Aorta (tissue), 5 donors: Measurements from ENCODE around the gene ADPRH. TPM values are rescaled to one million over a fixed set of nuclear protein-coding genes. Genes with fewer than 3 reads are reported as not detected.
"Not testable (repeated sequence)": the region's sequence is repeated elsewhere in the genome, so short reads cannot be mapped to it uniquely, and the experiment has no call there.

Experiments used
- ATAC-seq: fragments of 200-7000 bp; cut with Tn5 transposase; one replicate; pipeline ENCODE4 v1.9.1; 2022; ENCODE audit warnings: moderate library complexity; ENCODE audit not compliant: low FRiP score
- DNase-seq, 2 donors: peaks; one replicate each; pipeline ENCODE4 v3.0.0-alpha.2; 2020
- H3K27ac ChIP-seq, 2 donors: one replicate each; pipeline ENCODE4 v1.5.1; 2013; ENCODE audit warnings: low read length in 2 of 2, mild to moderate bottlenecking in 2 of 2, moderate library complexity in 2 of 2, control low read depth in 1 of 2, inconsistent platforms in 1 of 2, low read depth in 1 of 2
- H3K27me3 ChIP-seq, 2 donors: one replicate each; pipeline ENCODE4 v1.6.1; 2013; ENCODE audit warnings: control low read depth in 1 of 2, low read length in 1 of 2, mild to moderate bottlenecking in 1 of 2, moderate library complexity in 1 of 2; ENCODE audit not compliant: insufficient read depth in 2 of 2, control insufficient read depth in 1 of 2
- H3K36me3 ChIP-seq, 2 donors: one replicate each; pipeline ENCODE4 v1.6.1; 2013; ENCODE audit warnings: control low read depth in 1 of 2, low read length in 1 of 2, mild to moderate bottlenecking in 1 of 2; ENCODE audit not compliant: insufficient read depth in 2 of 2, control insufficient read depth in 1 of 2
- H3K4me1 ChIP-seq, 2 donors: one replicate each; pipeline ENCODE4 v1.6.1; 2013; ENCODE audit warnings: low read length in 2 of 2, control low read depth in 1 of 2, mild to moderate bottlenecking in 1 of 2, moderate library complexity in 1 of 2; ENCODE audit not compliant: insufficient read depth in 2 of 2, control insufficient read depth in 1 of 2
- H3K4me3 ChIP-seq, 2 donors: one replicate each; pipeline ENCODE4 v1.5.1; 2013; ENCODE audit warnings: low read length in 2 of 2, control low read depth in 1 of 2, mild to moderate bottlenecking in 1 of 2
- H3K9me3 ChIP-seq: one replicate; pipeline ENCODE4 v1.6.1; 2013; ENCODE audit warnings: mild to moderate bottlenecking, low read length; ENCODE audit not compliant: control insufficient read depth
- WGBS, 2 donors: extraction: QIAGEN DNeasy Blood & Tissue Kit; methylation state at CpG; one replicate each; pipeline ENCODE4 v1.1.7; 2013; 5-methylcytosine and 5-hydroxymethylcytosine counted together
- intact Hi-C, 2 donors: fragments of 100-400 bp; cut with DNase I; formaldehyde crosslinking; loops; one replicate each; pipeline versions ENCODE4 v1.14.2 to v1.15.0; 2022
- polyA plus RNA-seq, 2 donors: library from polyadenylated mRNA; stranded (reverse); fragments of 200-250 nt; gene quantifications; one replicate each; pipeline ENCODE4 v1.2.3, GENCODE V29; 2013
- total RNA-seq, 2 donors: library from RNA; stranded (reverse); fragmentation: NEBNext Ultra II Directional; extraction: Animal tissue kit (Norgen Biotek cat#: 25700); gene quantifications; one replicate each; pipeline ENCODE4 v1.2.1, GENCODE V29; 2021
- donor health status: healthy with polysubstance abuse.
- donor health status: Bipolar disorder and iron deficiency.
- donor health status: DM: no; HTN: no; CAD: no.
- donor health status: DM: no; HTN: no; CAD: no.
- donor health status: DM: yes; HTN: yes; CAD: no.

ADPRH gene
- total and polyA plus RNA-seq, 4 donors = 5.6 to 13.9 (median 10.5) TPM

GRCh38 chr3:119555929-119556328 is 23.4 kb upstream of the ADPRH start:
- 95 to 98% methylated on average over 1 of the region's 1 CpG for WGBS, 2 donors
- no peaks in the 10 kb centered on the region for H3K9me3 ChIP-seq
- no peaks in the 10 kb centered on the region for H3K27me3 ChIP-seq
- H3K27ac ChIP-seq = no peak overlapping the region
- DNase-seq = no peak
- H3K4me3 ChIP-seq = no peak overlapping the region
- H3K4me1 ChIP-seq = no peaks in the 10 kb centered on the region
- no peaks in the 10 kb centered on the region for H3K36me3 ChIP-seq
- intact Hi-C loops = no loop called here
- ATAC-seq = no peak

DNA sequence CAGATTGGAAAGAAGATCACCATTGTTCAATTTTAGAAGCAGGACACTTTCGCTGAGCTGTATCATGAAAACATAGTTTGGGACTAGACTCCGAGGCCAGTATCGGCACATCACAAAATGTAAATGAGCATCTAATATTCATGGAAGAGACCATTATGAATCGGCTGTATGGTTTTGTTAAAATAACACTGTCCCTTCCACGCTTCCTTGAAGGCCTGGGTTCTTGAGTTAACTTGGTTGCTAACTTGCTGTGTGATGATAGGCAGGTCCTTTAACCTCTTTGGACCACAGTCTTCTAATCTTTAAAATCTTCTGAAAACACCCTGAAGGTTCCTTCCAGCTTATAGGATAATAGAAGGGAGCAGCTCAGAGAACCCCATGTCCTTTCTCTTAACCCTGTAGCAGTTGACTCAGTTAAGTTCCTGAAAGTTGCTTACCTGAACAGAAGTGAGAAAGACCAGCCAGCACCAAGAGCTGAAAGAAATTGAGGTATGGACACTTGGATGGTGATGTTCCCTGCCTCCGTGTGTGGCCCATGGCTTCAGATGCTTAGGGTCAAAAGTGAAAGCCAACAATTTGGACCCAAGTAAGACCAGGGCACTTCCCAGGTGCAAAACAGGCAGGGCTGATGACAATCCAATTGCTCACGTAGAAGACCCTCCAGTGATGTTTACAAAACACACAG is 22.0 kb upstream of the ADPRH start:
- intact Hi-C loops = no loop called here
- H3K27ac ChIP-seq = no peak overlapping the region
- 90% methylated on average over 7 of the region's 7 CpGs for WGBS, 2 donors
- ATAC-seq (no peak), DNase-seq (no peak)
- no peaks in the 10 kb centered on the region for H3K27me3 ChIP-seq
- no peaks in the 10 kb centered on the region for H3K36me3 ChIP-seq
- H3K4me3 ChIP-seq = no peak overlapping the region
- no peaks in the 10 kb centered on the region for H3K4me1 ChIP-seq
- H3K9me3 ChIP-seq = no peaks in the 10 kb centered on the region

DNA sequence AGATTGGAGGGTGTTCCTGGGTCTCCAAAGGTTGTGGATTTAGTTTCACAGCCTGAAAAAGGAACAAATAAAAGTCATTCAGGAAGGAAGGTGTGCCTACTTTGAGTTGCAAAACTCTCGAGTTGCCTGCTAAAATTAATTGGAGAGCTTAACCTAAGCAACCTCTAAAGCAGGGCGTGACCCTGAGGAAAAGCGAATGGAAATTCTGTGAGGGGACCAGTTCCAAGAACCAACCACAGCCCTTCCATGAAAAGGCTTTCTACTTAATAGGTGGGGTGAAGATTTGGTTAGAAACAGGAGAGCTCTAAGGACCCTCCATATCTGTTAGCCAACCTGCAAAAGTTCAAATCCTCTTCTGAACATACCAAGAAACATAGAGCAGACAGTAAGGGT is 21.4 kb upstream of the ADPRH start:
- Histone ChIP-seq H3K9me3 (no peaks in the 10 kb centered on the region), H3K4me1 (no peaks in the 10 kb centered on the region), H3K4me3 (no peak overlapping the region), H3K27me3 (no peaks in the 10 kb centered on the region), H3K27ac (no peak overlapping the region), H3K36me3 (no peaks in the 10 kb centered on the region)
- WGBS, 2 donors = 80 to 81% methylated on average over 3 of the region's 3 CpGs
- ATAC-seq (no peak), DNase-seq (no peak)
- intact Hi-C loops = no loop called here

DNA sequence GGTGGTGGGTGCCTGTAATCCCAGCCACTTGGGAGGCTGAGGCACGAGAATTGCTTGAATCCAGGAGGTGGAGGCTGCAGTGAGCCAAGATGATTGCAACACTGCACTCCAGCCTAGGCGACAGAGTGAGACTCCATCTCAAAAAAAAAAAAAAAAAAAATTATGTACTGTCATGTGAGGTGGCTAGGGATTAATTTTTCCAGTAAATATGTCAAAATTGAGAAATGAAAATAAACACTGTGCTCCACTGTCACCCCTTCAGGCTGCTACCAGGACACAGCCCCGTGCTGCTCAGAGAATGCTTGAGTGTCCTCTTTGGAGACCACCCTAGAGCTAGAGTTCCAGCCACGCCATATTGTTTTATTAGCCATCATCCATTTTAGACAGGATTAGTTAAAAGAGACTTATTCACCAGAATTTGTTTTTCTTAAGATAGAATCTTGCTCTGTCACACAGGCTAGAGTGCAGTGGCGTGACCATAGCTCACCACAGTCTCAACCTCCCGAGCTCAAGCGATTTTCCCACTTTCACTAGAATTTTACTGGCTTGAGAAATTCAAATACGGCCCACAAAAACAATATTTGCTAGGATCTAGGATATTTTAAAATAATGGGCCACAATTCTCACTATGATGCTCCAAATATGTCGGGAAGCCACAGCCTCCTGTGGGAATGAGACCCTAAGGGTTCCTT is 20.5 kb upstream of the ADPRH start:
- intact Hi-C loops = no loop called here
- WGBS, 2 donors = 85 to 88% methylated on average over 9 of the region's 9 CpGs
- Histone ChIP-seq H3K27ac (no peak overlapping the region), H3K9me3 (no peaks in the 10 kb centered on the region), H3K4me1 (no peaks in the 10 kb centered on the region), H3K4me3 (no peak overlapping the region), H3K36me3 (no peaks in the 10 kb centered on the region), H3K27me3 (no peaks in the 10 kb centered on the region)
- ATAC-seq = no peak
- no peak for DNase-seq

DNA sequence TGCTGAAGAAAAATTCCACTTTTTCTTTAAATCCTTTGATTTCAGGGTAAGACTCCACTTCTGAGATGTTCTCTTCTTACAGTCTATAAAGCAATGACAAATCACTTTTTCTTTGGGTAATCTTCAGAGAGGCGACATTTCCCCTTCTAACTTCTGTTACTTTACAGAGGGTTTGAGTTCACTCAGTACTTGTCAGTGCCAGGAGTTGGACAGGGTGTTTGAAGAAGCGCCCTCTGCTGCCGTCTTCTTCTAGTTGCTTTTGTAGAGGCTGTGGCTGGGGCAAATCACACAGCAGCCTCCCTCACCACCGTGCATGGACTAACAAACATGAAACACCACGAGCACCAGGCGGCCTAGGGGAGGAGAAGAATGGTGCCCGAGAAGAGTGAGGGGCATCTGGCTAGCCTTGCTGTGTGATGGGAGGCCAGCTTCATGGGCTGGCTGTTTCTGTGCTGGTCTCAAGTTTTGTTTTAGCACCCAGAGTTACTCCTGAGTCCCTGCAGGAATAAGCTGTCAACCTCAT is 19.8 kb upstream of the ADPRH start, which contains the start of gene CD80:
Gene CD80, minus strand, starts transcription at position 174 of the 523 bp plus-strand sequence. CDS start 1,886 bp downstream, outside the sequence.
- peak in 1 of 2 donors; percentile 78 for DNase-seq
- no peaks in the 10 kb centered on the region for H3K4me1 ChIP-seq
- no peaks in the 10 kb centered on the region for H3K27me3 ChIP-seq
- intact Hi-C loops = no loop called here
- no peak within 1 kb of the TSS for H3K27ac ChIP-seq
- no peaks in the 10 kb centered on the region for H3K36me3 ChIP-seq
- 24 to 31% methylated on average over 7 of the region's 7 CpGs for WGBS, 2 donors
- no peaks in the 10 kb centered on the region for H3K9me3 ChIP-seq
- no peak for ATAC-seq
- no peak within 1 kb of the TSS for H3K4me3 ChIP-seq

- Histone ChIP-seq H3K9me3 (no peaks in the 10 kb centered on the region), H3K27me3 (no peaks in the 10 kb centered on the region), H3K36me3 (no peaks in the 10 kb centered on the region), H3K27ac (no peak overlapping the region), H3K4me1 (no peaks in the 10 kb centered on the region), H3K4me3 (no peak overlapping the region)
- DNase-seq (no peak), ATAC-seq (no peak)
- intact Hi-C loops = no loop called here
- 85 to 89% methylated on average over 5 of the region's 5 CpGs for WGBS, 2 donors
Measured at GRCh38 chr3:119560160-119560559, 19.1 kb upstream of the ADPRH start.

DNA sequence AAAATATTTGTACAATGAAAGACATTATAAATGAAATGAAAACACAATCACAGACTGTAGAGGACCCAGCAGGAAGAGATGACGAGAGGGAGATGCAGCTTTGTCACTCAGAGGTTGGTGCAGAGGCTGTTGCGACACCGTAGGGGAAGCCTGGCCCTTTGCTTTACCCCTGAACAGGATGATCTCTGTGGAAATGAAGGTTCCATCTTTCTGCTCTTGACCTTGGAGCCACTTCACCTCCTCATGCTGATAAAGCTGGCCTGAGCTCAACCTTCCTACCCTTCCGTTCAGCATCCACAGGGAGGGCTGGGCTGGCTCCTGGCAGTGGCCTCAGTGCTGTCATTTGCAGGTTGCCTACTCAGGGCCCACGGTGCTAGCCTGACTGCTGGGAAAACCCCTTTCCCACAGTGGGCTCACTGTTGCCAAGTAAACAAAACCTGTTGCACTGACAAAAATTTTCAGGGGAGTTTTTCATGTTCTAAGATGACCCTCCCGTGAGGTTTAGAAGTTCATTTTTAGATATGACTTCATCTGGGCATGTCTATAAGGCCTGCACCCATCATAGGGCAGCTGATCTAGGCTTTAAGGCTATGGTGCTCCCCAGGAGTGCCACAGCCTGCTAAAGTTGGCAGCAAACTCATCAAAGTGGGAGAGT is 16.9 kb upstream of the ADPRH start:
- Histone ChIP-seq H3K36me3 (no peaks in the 10 kb centered on the region), H3K4me3 (no peak overlapping the region), H3K9me3 (no peaks in the 10 kb centered on the region), H3K27ac (no peak overlapping the region), H3K4me1 (no peaks in the 10 kb centered on the region), H3K27me3 (no peaks in the 10 kb centered on the region)
- DNase-seq = no peak
- intact Hi-C loops = no loop called here
- 63 to 68% methylated on average over 6 of the region's 6 CpGs for WGBS, 2 donors
- peak; percentile 57 for ATAC-seq

DNA sequence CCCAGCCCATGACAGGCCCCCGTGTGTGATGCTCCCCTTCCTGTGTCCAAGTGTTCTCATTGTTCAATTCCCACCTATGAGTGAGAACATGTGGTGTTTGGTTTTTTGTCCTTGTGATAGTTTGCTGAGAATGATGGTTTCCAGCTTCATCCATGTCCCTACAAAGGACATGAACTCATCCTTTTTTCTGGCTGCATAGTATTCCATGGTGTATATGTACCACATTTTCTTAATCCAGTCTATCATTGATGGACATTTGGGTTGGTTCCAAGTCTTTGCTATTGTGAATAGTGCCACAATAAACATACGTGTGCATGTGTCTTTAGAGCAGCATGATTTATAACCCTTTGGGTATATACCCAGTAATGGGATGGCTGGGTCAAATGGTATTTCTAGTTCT is 16.0 kb upstream of the ADPRH start:
- ATAC-seq, H3K27me3 ChIP-seq, H3K4me1 ChIP-seq, H3K9me3 ChIP-seq, H3K36me3 ChIP-seq, H3K27ac ChIP-seq, intact Hi-C loops, DNase-seq, H3K4me3 ChIP-seq: not testable (repeated sequence)
- 74 to 85% methylated on average over 2 of the region's 2 CpGs for WGBS, 2 donors
